HG02623 (cell line): ENCODE results near the gene CHAMP1.
A peak's percentile ranks its signal among the peaks of the same experiment; 100 is the strongest.

Experiments used
- ATAC-seq: cut with Tn5 transposase; IDR thresholded peaks from one replicate; pipeline ENCODE4 v1.9.1; 2021; ENCODE audit warnings: moderate library complexity; ENCODE audit not compliant: unreplicated experiment

Gene CHAMP1, protein sequence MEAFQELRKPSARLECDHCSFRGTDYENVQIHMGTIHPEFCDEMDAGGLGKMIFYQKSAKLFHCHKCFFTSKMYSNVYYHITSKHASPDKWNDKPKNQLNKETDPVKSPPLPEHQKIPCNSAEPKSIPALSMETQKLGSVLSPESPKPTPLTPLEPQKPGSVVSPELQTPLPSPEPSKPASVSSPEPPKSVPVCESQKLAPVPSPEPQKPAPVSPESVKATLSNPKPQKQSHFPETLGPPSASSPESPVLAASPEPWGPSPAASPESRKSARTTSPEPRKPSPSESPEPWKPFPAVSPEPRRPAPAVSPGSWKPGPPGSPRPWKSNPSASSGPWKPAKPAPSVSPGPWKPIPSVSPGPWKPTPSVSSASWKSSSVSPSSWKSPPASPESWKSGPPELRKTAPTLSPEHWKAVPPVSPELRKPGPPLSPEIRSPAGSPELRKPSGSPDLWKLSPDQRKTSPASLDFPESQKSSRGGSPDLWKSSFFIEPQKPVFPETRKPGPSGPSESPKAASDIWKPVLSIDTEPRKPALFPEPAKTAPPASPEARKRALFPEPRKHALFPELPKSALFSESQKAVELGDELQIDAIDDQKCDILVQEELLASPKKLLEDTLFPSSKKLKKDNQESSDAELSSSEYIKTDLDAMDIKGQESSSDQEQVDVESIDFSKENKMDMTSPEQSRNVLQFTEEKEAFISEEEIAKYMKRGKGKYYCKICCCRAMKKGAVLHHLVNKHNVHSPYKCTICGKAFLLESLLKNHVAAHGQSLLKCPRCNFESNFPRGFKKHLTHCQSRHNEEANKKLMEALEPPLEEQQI

DNA sequence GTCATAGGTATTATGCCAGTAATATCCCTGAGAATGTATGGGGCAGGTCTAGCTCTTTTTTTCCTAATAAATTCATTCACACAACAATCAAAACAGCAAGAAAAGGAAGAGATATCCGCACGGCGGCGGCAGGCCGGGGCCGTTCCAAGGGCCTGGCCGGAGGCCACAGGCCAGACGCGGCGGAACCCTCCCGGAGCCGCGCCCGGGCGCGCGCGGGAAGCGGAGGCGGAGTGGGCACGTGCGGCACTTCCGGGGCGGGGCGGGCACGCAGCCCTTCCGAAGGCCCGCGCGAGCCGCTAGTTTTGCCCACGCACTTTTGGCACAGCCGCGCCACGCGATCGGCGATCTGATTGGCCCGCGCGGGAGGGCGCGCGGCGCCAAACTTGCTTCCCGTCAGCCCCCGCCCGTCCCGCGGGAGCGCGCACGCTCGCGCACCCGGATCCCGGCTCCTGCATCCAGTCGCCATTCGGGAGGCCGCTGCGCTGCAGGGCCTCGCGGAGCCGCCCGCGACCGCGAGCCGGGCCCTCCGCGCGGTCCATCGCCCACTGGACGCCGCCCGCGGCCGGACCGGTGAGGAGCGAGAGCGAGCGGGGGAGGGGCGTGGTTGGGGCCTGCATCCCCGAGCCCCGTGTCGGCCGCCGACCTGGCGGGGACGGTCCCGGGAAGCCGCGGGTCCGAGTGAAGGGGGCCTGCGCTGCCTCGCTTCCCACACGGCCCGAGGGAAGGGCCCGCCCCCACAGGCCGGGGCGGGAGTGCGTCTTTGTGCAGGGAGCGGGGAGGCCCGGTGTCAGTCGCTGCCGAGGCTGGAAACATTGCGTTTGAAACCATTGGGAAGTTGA is at the start of gene CHAMP1:
Gene CHAMP1, plus strand, starts transcription at position 430 of the 839 bp plus-strand sequence. CDS start 9,340 bp downstream, outside the sequence.
- peak; percentile 70 for ATAC-seq

DNA sequence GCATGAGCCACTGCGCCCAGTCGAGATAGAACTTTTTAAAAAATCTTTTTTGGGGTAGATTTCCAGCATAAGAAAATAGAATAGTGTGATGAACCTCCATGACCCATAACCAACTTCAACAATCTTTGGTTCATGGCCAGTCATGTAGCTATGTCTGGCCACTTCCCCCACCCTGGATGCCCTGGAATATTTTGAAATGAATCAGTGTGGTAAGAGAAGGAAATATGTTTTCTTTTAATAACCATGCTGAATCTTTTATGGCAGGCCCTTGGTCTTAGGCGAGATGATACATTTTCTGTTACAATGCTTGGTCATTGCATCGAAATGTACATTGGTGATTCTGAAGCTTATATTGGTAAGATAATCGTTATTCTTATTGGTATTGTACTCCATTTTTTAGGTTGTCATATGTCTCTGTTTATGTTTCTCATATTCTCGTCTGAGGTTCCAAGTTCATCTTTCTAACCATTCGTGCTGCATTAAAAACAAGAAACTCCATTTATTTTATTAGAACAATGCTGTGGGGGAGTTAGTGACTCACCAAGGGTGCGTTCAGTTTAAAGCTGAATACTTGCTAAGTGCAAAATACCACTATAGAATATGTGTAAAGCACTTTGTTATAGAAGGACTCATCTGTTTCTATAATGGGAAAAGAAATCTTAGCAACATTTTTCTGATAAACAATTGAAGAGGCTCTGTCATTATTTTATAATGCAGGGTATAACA is 49.3 kb upstream of the CHAMP1 start:
- no peak for ATAC-seq

DNA sequence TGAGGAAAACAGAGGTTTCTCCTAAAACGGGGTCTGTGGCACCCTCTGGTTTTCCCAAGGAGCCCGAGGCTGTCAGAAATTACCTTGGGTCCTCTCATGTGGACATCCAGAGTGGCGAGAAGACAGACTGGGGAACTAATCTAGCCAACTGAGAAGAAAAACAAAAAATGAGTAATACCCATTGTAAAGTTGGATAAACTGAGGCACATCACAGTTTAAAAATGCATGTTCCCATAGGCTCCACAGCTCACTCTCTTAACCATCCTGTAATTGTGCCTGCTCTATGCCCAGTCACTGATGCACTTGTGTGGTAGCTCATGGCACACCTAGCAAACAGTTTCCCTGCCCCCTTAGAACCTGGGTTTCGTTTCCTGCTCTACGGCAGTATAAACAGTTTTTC is 48.1 kb upstream of the CHAMP1 start:
- ATAC-seq: no peak

DNA sequence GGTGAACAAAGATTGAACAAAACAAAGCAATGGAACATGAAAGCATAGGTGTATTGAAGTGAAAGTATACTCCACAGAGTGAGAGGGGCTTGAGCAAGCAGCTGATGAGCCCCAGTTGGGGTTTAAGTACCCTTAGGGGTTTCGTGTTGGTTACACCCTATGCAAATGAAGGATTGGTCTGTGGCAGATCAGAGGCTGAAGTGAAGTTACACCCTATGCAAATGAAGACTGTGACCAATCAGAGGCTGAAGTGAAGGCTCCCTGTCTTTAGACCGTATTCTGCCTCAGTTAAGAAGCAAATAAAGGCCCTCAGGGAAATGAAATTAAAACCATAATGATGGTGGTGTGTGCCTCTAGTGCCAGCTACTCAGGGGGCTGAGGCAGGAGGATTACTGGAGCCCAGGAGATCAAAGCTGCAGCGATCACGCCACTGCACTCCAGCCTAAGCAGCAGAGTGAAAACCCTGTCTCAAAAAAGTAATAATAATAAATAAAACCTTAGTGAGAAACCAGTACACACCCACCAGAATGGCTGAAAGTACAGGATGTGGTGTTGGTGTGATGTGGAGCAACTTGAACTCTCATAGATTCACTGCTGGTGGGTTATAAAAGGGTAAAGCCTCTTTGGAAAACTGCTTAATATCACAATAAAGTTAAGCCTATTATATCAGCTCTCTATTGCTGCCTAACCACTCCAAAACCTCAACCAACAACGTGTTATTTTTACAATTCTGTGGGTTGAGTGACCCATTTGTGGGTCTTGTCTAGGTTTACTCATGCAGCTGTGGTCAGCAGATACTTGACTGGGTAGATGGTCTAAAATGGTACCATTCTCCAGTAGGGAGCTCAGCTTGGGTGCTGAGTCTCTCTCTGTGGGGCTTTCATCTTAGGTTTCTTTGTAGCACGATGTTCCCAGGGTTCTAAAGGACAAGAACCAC is 45.7 kb upstream of the CHAMP1 start:
- no peak for ATAC-seq

DNA sequence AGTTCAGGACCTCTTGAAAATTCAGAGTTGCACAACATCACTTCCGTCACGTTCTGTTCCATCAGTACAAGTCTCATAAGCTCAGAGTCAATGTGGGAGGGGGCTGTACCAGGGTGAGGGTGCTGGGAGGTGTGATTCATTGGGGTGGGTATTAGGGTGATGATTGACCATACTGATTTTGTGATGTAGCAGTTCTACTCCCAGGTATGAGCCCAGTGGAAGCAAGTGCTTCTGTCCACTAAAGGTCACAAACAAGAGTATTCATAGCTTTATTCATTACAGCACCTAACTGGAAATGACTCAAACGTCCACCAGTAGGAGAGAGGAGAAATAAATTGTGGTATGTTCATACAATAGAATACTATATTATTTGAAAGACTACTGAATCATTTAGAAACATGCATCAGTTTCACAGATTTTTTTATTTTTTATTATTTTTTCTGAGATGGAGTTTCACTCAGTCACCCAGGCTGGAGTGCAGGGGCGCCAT is 45.0 kb upstream of the CHAMP1 start:
- ATAC-seq: no peak

DNA sequence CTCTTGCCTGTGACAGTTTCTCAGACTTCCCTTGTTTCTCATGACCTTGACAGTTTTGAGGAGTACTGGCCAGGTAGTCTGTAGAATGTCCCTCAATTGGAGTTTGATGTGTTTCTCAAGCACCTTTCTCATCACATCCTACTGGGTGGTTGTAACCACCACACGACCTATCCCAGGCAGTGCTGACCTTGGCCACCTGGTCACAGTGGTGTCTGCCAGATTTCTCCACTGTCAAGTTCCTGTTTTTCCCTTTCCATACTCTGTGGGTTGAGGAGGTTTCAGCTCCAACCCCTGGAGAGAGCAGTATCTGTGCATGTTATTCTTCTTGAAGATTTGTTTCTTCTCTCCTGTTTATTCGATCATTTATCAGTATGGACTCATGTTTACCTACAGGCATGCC is 41.3 kb upstream of the CHAMP1 start:
- no peak for ATAC-seq

DNA sequence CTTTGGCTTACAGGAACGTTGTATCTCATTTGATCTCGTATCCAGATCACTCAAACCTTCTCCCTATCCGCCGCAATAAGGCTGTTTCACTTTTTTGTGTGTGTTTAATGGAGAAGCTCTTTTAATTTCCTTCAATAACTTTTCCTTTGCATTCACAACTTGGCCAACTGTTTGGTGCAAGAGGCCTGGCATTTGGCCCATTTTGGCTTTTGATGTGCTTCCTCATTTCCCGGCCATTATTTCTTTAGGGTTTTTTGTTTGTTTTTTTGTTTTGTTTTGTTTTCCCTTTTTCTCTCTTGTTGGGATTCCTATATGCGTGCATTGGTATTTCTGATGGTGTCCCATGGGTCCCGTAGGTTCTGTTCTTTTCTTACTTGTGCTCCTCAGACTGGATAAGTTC is 39.0 kb upstream of the CHAMP1 start:
- ATAC-seq: no peak

DNA sequence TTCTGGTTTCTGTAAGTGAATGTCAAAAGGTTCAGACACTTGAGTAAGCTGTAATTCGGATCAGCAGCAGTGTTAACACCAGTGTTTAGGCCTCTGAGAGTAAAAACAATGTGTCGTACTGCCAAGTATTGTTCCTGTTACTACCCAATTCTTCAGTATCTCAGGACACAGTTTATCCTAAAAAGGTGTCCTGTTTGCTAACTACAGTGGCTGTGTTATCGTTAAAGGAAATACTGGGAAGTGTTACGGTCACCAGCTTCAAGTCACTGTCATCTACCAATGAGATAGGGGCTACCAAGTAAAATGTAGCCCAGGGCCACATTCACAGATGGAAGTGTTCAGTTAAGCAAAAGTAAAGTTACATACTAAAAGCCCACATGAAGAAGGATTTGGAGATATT is 35.2 kb upstream of the CHAMP1 start:
- no peak for ATAC-seq

DNA sequence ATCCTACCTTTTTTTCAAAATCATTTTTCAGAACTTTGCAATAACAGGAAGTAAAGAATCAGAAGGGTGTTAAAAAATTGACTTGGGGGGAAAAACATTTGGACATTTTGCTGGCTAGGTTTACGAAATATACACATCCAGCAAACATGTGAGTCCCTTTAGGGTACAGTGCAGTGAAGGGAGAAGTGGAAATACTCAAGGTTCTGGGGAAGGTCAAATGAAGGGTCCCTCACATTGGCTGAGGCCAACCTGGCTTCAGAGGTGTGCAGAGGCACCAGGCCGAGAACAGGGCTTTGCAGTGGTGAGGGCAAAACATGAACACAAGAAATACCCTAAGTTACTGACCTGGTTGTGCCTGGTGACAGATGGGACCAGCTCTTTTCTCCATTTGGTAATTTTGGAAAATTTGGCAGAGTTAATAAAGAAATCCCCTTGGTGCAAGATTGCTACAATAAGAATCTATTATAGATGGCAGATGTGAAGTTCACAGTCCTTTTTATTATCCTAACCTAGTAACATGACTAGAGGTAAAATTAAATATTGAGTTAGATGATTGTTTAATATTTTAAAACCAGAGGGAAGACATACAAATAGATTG is 34.4 kb upstream of the CHAMP1 start:
- no peak for ATAC-seq

DNA sequence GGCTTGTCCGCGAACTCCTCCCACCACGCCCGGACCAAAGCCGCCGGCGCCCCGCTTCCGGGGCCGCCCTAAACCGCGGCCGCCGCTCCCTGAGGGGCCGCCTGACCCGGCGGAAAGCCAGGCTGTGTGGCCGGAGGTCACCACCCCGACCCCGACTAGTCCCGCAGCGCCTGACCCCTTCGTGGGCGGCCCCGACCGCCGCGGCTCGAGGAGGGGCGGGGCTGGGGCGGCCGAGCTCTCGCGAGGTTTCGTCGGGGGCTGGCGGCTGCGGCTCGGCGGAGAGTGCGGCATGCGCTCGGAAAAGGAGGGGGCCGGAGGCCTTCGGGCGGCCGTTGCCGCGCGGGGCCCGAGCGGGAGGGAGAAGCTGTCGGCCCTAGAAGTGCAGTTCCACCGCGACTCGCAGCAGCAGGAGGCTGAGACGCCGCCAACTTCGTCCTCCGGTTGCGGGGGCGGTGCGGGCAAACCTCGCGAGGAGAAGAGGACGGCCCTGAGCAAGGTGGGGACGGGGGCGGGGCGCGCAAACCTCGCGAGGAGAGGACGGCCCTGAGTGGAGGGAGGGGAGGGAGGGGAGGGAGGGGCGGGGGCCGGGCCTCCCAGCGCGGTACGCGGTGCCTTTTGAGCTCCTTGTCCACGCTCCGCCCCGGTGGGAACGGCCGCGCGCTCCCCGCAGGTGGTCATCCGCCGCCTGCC is 32.8 kb upstream of the CHAMP1 start, which contains the start of gene UPF3A:
Gene UPF3A, plus strand, starts transcription at position 251 of the 690 bp plus-strand sequence. Its CDS starts 39 bp downstream, at position 290.
- peak; percentile 69 for ATAC-seq

DNA sequence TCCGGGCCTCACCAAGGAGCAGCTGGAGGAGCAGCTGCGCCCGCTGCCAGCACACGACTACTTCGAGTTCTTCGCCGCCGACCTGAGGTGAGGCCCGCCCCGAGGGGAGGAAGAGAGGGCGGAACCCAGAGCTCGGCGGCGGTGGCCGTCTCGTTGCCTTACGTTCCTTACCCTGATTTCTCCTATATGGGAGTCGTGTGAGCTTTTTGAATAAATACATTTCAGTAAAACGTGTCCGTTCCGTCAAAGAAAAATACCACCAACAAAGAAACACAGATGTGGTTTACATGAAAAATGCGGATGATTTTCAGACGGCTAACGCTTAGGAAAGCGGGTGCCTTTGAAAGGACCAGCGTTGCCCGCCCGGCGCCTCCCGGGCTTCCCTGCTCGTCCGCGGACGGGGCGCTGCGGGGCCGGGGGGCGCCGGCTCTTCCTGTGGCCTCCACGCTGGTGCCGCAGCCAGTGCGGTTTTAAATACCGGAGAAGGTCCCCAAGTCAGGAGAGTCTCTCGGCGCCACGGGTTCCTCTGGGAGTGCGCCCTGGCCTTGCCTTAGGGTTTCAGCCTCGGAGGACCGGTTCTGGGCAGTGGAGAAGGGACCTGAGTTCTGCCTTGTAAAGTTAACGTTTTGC is 32.1 kb upstream of the CHAMP1 start:
- peak; percentile 42 for ATAC-seq

DNA sequence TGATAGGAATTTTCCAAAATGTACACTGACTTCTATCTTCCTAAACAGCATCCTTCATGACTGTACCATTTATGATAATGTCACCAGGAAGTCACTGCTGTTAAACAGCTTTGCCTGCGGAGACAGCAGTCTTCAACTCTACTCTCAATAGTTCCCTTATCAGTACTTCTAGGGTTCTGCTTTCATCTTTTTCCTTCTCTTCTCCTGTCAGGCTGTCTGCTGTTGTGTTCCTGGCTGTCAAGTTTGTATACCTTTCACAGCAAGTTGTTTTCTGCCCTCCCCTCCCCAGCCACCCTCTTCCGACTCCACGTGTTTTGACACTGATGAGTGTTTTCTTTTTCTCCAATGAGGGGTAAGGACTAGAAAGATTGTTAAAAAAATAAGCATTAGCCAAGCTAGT is 30.7 kb upstream of the CHAMP1 start:
- no peak for ATAC-seq

DNA sequence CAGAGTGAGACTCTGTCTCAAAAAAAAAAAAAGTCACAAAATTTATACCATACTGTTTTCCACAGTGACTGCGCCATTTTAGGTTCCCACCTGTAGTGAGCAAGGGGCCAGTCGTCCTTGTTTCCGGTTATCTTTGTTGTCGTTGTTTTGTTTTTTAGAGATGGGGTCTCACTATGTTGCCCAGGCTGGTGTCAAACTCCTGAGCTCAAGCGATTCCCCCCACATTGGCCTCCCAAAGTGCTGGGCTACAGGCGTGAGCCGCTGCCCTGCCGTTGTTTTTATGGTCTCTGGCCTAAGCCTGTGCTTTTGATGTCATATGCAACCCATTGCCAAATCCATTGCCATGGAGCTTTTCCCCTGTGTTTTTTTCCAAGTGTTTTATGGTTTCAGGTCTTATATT is 29.6 kb upstream of the CHAMP1 start:
- no peak for ATAC-seq

DNA sequence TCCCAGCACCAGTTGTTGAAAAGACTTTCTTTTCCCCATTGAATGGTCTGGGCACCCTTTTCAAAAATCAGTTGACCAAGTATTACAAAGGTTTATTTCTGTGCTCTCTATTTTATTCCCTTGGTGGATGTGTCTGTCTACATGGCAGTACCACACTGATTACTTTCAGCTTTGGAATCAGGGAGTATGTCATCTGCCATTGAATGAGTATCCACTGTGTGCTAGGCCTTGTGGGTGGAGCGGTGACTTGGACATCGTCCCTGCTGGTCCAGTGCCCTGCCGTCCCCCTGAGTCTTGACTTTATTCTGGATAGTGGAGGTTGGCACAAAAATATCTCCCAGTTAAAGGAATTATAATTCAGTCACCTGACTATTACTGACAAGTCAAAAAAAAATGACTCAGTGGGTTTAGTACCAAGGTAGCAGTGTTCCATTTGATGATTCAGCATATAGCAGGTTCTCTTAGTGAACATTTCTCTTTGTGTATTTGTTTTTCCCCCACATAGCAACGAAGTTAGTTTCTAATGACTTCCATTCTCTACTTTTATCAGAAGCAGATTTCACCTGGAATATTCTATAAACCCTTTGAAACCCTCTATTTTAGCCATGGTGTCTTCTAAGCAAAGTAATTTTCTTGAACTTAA is 29.0 kb upstream of the CHAMP1 start:
- ATAC-seq: no peak

DNA sequence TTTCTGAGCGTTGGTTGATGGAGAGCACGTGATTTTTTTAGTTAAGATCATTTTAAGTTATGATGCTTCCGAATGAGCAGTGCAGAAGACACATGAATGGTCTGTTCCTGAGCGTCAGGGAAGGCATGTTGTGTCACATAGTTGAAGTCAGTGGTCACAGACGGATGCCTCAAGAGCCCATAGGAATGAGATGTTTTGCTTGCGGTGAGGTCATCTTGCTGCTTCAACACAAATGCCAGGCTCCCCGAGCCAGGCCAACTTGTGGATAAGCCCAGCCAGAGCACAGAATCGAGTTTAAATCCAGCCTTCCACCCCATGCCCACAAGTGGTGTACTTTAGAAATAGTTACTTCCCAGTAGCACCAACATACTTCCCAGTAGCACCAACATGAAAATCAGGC is 27.5 kb upstream of the CHAMP1 start:
- no peak for ATAC-seq

DNA sequence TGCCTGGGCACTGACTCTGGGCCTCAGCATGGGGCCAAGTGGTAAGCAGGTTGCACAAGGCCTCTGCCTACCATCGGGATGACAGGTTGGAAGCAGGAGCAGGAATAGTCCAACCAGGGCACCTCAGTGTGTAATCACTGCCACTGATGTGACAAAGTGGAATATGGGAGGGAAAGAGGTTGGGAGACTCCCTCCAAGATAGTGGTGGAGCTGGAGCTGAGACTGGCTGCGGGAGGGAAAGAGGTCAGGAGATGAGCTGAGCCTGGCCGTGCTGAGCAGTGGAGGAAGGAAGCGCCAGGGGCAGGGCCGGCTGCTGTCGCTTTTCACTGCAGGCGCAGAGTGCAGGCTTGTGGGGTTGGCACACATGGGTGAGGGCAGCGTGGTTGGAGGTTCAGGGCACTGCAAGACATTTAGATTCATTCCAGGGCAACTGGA is 26.1 kb upstream of the CHAMP1 start:
- no peak for ATAC-seq

DNA sequence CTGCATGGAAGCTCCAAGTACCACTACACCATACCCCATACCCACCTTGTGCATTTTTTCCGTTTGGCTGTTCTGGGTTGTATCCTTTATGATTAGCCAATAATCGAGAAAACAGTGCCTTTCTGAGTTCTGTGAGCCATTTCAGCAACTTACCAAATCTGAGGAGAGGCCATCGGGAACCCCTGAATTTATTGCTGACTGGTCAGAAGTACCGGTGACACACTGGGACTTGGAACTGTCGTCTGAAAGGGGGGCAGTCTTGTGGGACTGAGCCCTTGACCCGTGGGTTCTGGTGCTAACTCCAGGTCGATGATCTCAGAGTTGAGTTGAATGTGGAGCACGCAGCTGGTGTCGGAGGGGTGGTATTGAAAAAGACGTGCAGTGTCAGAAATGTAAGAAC is 17.9 kb upstream of the CHAMP1 start:
- ATAC-seq: no peak
